GM18907 (cell line): Measurements from ENCODE around the gene AHSG.

ENCODE experiments used
- ATAC-seq: cut with Tn5 transposase; IDR thresholded peaks from one replicate; pipeline ENCODE4 v1.9.1; 2021; ENCODE audit warnings: mild to moderate bottlenecking, moderate library complexity; ENCODE audit not compliant: unreplicated experiment

The AHSG gene

GRCh38 chr3:186637686-186638085 lies 24.8 kb downstream of the AHSG start:
- no peak for ATAC-seq

DNA sequence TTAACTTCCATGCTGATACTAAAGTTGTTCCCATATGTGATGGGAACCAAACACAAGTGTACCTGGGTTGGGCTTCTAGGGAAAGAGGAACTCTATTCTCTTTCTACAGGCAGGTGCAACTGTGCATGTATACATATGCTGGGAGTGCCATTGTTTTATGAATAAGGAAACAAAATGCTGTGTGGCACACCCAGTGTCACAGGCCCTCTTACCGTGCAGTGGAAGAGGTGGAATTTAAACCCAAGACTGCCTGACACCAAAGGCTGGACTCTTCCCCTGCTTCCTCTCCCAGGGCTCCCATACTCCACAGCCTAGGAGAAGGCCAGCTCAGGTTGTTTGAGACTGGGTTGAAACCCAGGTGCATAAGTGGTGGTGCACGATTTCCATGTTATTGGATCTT lies 25.4 kb downstream of the AHSG start:
- no peak for ATAC-seq

- no peak for ATAC-seq
These were observed 27.1 kb downstream of the AHSG start, which contains the start of gene FETUB for GRCh38 chr3:186639778-186640472. FETUB (plus strand) TSS chr3:186640399; CDS start chr3:186640461, 62 bp downstream.

GRCh38 chr3:186640473-186640818 lies 27.6 kb downstream of the AHSG start:
- no peak for ATAC-seq

DNA sequence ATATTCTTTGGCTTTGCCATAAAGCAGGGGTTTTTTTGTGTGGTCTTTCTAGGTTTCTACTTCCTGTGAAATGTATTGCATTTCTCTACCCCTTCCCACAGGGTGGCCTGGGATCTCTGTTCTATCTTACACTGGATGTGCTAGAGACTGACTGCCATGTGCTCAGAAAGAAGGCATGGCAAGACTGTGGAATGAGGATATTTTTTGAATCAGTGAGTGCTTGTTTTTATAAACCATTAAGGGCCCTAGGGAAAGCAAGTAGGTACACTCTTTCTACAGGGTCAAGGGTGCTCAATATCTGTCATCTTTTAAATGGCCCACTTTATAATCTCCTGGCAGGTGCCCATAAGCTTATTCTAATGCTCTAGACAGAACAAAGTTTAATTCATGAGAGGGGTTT lies 28.1 kb downstream of the AHSG start:
- no peak for ATAC-seq

DNA sequence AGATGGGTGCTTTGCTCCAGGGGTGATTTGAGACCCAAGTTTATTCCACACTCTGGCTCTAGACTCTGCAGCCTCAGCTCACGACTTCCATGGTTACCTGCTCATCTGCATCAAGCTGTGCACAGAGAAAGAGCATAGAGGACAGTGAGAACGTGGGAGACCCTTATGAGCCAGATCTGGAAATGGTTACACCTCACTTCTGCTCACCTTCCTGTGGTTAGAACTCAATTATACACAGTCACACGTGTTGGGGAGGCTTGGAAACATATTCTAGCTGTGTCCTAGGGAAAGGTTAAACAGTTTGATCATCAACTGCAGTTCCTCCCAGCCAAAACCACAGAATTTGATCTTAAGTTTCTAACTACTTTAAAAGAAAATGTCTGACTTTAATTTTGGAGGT lies 29.2 kb downstream of the AHSG start:
- no peak for ATAC-seq

GRCh38 chr3:186643493-186643892 lies 30.6 kb downstream of the AHSG start:
- no peak for ATAC-seq

- ATAC-seq, result no peak
These were observed 31.8 kb downstream of the AHSG start for GRCh38 chr3:186644683-186645082.

- ATAC-seq, result no peak
These were observed 33.2 kb downstream of the AHSG start for GRCh38 chr3:186646106-186646505.

- no peak for ATAC-seq
These were observed 34.0 kb downstream of the AHSG start for GRCh38 chr3:186646841-186647240.

- ATAC-seq, result no peak
These were observed 36.0 kb downstream of the AHSG start for GRCh38 chr3:186648851-186649250.

DNA sequence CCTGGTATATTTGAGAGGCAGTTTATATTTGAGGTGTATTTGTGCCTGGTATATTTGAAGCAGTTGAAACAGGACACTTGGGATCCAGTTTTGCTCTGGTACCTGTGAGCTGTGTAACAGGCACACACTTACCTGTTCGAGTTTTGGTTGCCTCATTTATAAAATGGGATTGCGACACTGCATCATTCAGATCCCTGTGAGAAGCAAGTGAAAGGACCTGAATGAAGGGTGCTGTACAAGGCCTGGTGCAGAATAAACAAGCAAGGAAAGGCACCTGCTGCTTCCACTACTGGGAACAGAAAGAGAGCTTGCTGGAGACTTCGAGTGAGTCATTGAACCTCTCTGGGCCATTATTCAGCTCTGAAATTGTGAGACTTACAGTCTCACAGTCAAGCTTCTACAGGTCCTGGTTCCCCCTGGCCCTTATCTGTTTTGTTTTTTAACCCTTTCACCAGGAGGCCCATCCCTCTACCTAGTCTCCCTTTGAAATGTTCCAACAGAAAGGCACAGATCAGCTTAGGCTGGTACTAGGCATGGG lies 38.9 kb downstream of the AHSG start:
- ATAC-seq, result no peak

DNA sequence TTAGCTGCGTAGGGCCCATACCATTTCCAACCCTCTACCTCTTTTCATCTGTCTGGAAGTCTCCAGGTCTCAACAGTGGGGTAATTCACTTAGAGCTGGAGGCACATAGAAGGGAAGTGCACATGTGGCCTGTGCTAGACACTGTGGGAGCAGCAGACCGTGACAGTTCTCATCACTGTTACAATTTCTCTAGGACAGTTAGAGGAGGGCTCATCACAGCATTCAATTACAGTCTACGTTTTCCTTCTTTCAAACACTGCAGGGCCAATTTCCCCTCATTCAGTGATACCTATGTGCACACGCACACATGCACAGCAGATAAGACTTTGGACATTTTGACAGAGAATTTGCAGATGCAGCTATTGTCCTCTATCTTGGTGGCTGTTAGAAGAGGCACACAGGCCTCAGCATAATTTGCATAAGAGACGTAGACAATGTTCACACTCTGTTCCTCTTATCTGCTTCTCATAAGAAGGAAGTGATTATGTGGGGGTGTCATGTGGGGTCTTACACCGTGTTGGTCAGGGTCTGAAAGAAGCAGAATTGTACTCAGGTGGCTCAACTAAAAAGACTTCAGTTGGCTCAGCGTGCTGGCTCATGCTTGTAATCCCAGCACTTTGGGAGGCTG lies 40.3 kb downstream of the AHSG start:
- peak; percentile 95 for ATAC-seq

DNA sequence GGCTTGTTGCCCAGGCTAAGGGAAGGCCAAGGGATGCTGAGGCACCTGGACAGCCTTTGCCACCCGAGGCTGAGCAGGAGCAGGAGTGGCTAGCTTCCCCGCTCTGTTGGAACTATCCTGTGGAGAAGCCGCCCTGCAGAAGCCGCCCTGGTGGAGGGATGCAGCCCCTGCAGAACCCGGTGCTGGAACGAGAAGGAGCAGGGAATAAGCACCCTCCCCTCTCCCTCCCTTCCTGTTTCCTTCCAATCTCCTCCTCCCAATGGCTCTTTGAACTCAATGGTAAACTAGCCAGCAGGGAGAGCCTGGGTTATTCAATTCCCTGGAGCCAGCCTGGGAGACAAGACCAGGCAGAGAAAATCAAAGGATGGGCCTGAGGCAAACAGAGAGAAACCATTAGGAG lies 41.1 kb downstream of the AHSG start:
- no peak for ATAC-seq

GRCh38 chr3:186663361-186664118 lies 50.7 kb downstream of the AHSG start:
- no peak for ATAC-seq

- no peak for ATAC-seq
These were observed 51.2 kb downstream of the AHSG start for GRCh38 chr3:186664119-186664495.

- no peak for ATAC-seq
These were observed 51.6 kb downstream of the AHSG start for GRCh38 chr3:186664506-186664905.

- ATAC-seq, result no peak
These were observed 52.8 kb downstream of the AHSG start, which contains the start of gene HRG for GRCh38 chr3:186665625-186666188. HRG (plus strand) TSS chr3:186666014; CDS start chr3:186666032, 18 bp downstream.

- ATAC-seq, result no peak
These were observed 55.6 kb downstream of the AHSG start for GRCh38 chr3:186668426-186668825.

- ATAC-seq, result no peak
These were observed 56.7 kb downstream of the AHSG start for GRCh38 chr3:186669378-186670084.

DNA sequence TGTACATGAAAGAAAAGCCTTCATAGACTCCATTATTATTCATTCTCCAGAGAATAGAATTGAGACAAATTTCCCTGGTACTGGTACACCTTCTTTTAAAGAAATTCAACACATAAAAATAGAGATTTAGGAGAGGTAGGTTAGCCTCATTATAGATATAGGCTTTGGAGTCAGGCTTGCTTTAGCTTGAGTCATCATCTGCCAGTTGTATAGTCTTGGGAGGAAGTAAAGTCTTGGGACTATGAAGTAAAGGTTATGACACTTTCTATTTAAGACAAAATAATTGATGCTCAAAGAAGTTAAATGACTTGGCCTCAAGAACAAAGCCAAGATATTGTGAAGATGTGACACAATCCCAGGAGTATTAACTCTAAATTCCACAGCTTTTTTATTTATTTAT lies 57.3 kb downstream of the AHSG start:
- ATAC-seq, result no peak
